Suppressor macrophage treated with lipopolysaccharide for 1 hour (primary cell): ENCODE measurements around the gene SLC9A9.

Experiments used
- DNase-seq, 3 donors: peaks; one replicate each; pipeline ENCODE4 v3.0.0-alpha.2; 2020 to 2022

Gene SLC9A9

GRCh38 chr3:143590660-143591059 lies 257.6 kb downstream of the SLC9A9 start:
- DNase-seq, result no peak

- DNase-seq, result peak; percentile 37 to 66 (median 50)
Measured at GRCh38 chr3:143586576-143586975, 261.7 kb downstream of the SLC9A9 start.

- DNase-seq, result peak; percentile 73 to 91 (median 84)
Measured at GRCh38 chr3:143585720-143586456, 262.4 kb downstream of the SLC9A9 start.

GRCh38 chr3:143584474-143584873 lies 263.8 kb downstream of the SLC9A9 start:
- no peak for DNase-seq

GRCh38 chr3:143581972-143582722 lies 266.1 kb downstream of the SLC9A9 start:
- DNase-seq, result no peak

- no peak for DNase-seq
Measured at GRCh38 chr3:143578810-143579435, 269.3 kb downstream of the SLC9A9 start.

- peak; percentile 9 to 30 (median 18) for DNase-seq
Measured at GRCh38 chr3:143576568-143577270, 271.5 kb downstream of the SLC9A9 start.

GRCh38 chr3:143574933-143575332 lies 273.3 kb downstream of the SLC9A9 start:
- DNase-seq, result no peak

GRCh38 chr3:143573610-143574303 lies 274.5 kb downstream of the SLC9A9 start:
- DNase-seq, result no peak

GRCh38 chr3:143571548-143571947 lies 276.7 kb downstream of the SLC9A9 start:
- no peak for DNase-seq

- no peak for DNase-seq
Measured at GRCh38 chr3:143567823-143568222, 280.4 kb downstream of the SLC9A9 start.

GRCh38 chr3:143565951-143566350 lies 282.3 kb downstream of the SLC9A9 start:
- peak; percentile 48 to 81 (median 77) for DNase-seq

- DNase-seq, result no peak
Measured at GRCh38 chr3:143563786-143564185, 284.5 kb downstream of the SLC9A9 start.

GRCh38 chr3:143562789-143563188 lies 285.5 kb downstream of the SLC9A9 start:
- no peak for DNase-seq

- DNase-seq, result no peak
Measured at GRCh38 chr3:143559296-143559695, 289.0 kb downstream of the SLC9A9 start.

- no peak for DNase-seq
Measured at GRCh38 chr3:143552851-143553250, 295.4 kb downstream of the SLC9A9 start.

GRCh38 chr3:143551761-143552160 lies 296.5 kb downstream of the SLC9A9 start:
- DNase-seq, result no peak

- no peak for DNase-seq
Measured at GRCh38 chr3:143548861-143549497, 299.3 kb downstream of the SLC9A9 start.

- DNase-seq, result no peak
Measured at GRCh38 chr3:143548393-143548792, 299.9 kb downstream of the SLC9A9 start.

- DNase-seq, result no peak
Measured at GRCh38 chr3:143538577-143538981, 309.7 kb downstream of the SLC9A9 start.

GRCh38 chr3:143538061-143538460 lies 310.2 kb downstream of the SLC9A9 start:
- no peak for DNase-seq
